B cell (primary cell): ENCODE data around the gene TSC22D1. TPM values are rescaled to one million over a fixed set of nuclear protein-coding genes. Genes with fewer than 3 reads are reported as not detected.

Experiments
- ATAC-seq: fragments of 200-7000 bp; cut with Tn5 transposase; one replicate; pipeline ENCODE4 v1.10.0; 2021; ENCODE audit warnings: low read depth, mild to moderate bottlenecking, moderate number of reproducible peaks, moderate library complexity
- CTCF ChIA-PET: fragments of 350-600 bp; sonication (Branson Sonifier 250); formaldehyde crosslinking; loops from one replicate; lab custom pipeline; 2021; ENCODE audit warnings: antibody characterized with exemption, inconsistent platforms; lab: Charles Lee
- POLR2A ChIA-PET: fragments of 350-600 bp; sonication (Branson Sonifier 250); formaldehyde crosslinking; loops from one replicate; lab custom pipeline; 2021; ENCODE audit warnings: antibody characterized with exemption; lab: Charles Lee
- DNase-seq: peaks from one replicate; pipeline ENCODE4 v3.0.0; 2013
- H2AFZ ChIP-seq: 2 replicates; pipeline ENCODE4 v1.6.1; 2012; ENCODE audit warnings: mild to moderate bottlenecking, low read depth, low read length; ENCODE audit not compliant: insufficient read depth, poor library complexity, severe bottlenecking
- H3K27ac ChIP-seq, 2 donors: 1 replicate in 1 of 2; 2 replicates in 1 of 2; pipeline ENCODE4 v1.5.1; 2012 to 2013; ENCODE audit warnings: low read length in 2 of 2, mild to moderate bottlenecking in 2 of 2, moderate library complexity in 1 of 2
- H3K27me3 ChIP-seq, 4 experiments: fragments of 200-600 bp in 1 of 4; sonication (generic) in 1 of 4; replicated peaks in 1 of 4; 1 replicate in 2 of 4; 2 replicates in 2 of 4; pipeline versions ENCODE4 v1.6.1 to v1.7.0; 2013 to 2016; ENCODE audit warnings: low read length in 3 of 4, mild to moderate bottlenecking in 2 of 4, mixed read lengths in 1 of 4, moderate library complexity in 1 of 4; ENCODE audit not compliant: insufficient read depth in 4 of 4, control insufficient read depth in 3 of 4; ENCODE audit errors: control extremely low read depth in 1 of 4
- H3K36me3 ChIP-seq, 2 experiments: replicated peaks in 1 of 2; 1 replicate in 1 of 2; 2 replicates in 1 of 2; pipeline versions ENCODE4 v1.6.1 to v1.7.1; 2013; ENCODE audit warnings: low read length in 1 of 2; ENCODE audit not compliant: insufficient read depth in 2 of 2, control insufficient read depth in 1 of 2; ENCODE audit errors: control extremely low read depth in 1 of 2, extremely low read depth in 1 of 2
- H3K4me1 ChIP-seq, 2 donors: fragments of 200-600 bp in 1 of 2; sonication (generic) in 1 of 2; 1 replicate in 1 of 2; 2 replicates in 1 of 2; pipeline versions ENCODE4 v1.5.1 to v1.6.1; 2013 to 2017; ENCODE audit warnings: low read length in 2 of 2; ENCODE audit not compliant: control insufficient read depth in 2 of 2, insufficient read depth in 2 of 2
- H3K4me2 ChIP-seq: replicated peaks from 2 replicates; pipeline ENCODE3; 2012; ENCODE audit warnings: mild to moderate bottlenecking, low read depth, low read length; ENCODE audit not compliant: poor library complexity, severe bottlenecking
- H3K4me3 ChIP-seq, 5 experiments: fragments of 200-600 bp in 1 of 5; sonication (generic) in 1 of 5; 1 replicate in 3 of 5; 2 replicates in 2 of 5; pipeline versions ENCODE4 v1.5.1 to v1.7.0; 2011 to 2016; ENCODE audit warnings: low read length in 4 of 5, mild to moderate bottlenecking in 4 of 5, low read depth in 2 of 5, control low read depth in 1 of 5, moderate library complexity in 1 of 5; ENCODE audit not compliant: insufficient read depth in 1 of 5; ENCODE audit errors: control extremely low read depth in 1 of 5, extremely low read depth in 1 of 5
- H3K79me2 ChIP-seq: fragments of 200-600 bp; sonication (generic); one replicate; pipeline ENCODE4 v1.6.0; 2016; ENCODE audit warnings: low read length; ENCODE audit not compliant: control insufficient read depth, insufficient read depth
- H3K9ac ChIP-seq: fragments of 200-600 bp; sonication (generic); 2 replicates; pipeline ENCODE4 v1.6.1; 2017; ENCODE audit warnings: mild to moderate bottlenecking, low read length, moderate library complexity
- H3K9me3 ChIP-seq, 3 donors: one replicate each; pipeline versions ENCODE4 v1.6.1 to v1.7.1; 2013; ENCODE audit warnings: low read length in 2 of 3; ENCODE audit not compliant: control insufficient read depth in 2 of 3, insufficient read depth in 1 of 3; ENCODE audit errors: control extremely low read depth in 1 of 3
- H4K20me1 ChIP-seq: 2 replicates; pipeline ENCODE4 v1.6.0; 2012; ENCODE audit warnings: mild to moderate bottlenecking, low read length; ENCODE audit not compliant: insufficient read depth, control insufficient read depth, poor library complexity, severe bottlenecking
- H3K27ac Mint-ChIP-seq: one replicate; pipeline ENCODE4 v1.8.0; 2021; ENCODE audit warnings: mixed read lengths
- H3K27me3 Mint-ChIP-seq: one replicate; pipeline ENCODE4 v1.8.0; 2021; ENCODE audit warnings: mixed read lengths
- H3K4me1 Mint-ChIP-seq: one replicate; pipeline ENCODE4 v1.8.0; 2021; ENCODE audit warnings: mixed read lengths
- H3K4me3 Mint-ChIP-seq: one replicate; pipeline ENCODE4 v1.8.0; 2021; ENCODE audit warnings: mixed read lengths
- H3K9me3 Mint-ChIP-seq: one replicate; pipeline ENCODE4 v1.8.0; 2022; ENCODE audit warnings: mixed read lengths; ENCODE audit not compliant: insufficient read depth
- EZH2 ChIP-seq: IDR thresholded peaks from 2 replicates; pipeline ENCODE4 v1.6.1; 2012; ENCODE audit warnings: borderline replicate concordance, low read depth, mild to moderate bottlenecking, moderate library complexity, low read length; ENCODE audit not compliant: insufficient read depth, poor library complexity, severe bottlenecking
- WGBS: methylation state at CpG from one replicate; pipeline ENCODE4 v1.1.5; 2013; ENCODE audit warnings: missing lambda C conversion rate; ENCODE audit not compliant: insufficient coverage; 5-methylcytosine and 5-hydroxymethylcytosine counted together
- intact Hi-C: fragments of 100-400 bp; cut with micrococcal nuclease; formaldehyde crosslinking; loops from one replicate; pipeline ENCODE4 v1.10.0; 2022
- polyA plus RNA-seq: library from polyadenylated mRNA; depleted of rRNA; stranded (reverse); fragments of >200 nt; gene quantifications from 2 replicates; pipeline ENCODE4 v1.2.3, GENCODE V29; 2012
- total RNA-seq, 2 donors: library from RNA; stranded (reverse); fragments of 120-200 nt in 1 of 2; gene quantifications; 1 replicate in 1 of 2; 2 replicates in 1 of 2; pipeline versions ENCODE4 v1.2.3 to v1.2.4, GENCODE V29; 2013 to 2022
- TF ChIP-seq, protein P1 (sequence below): fragments of 200-600 bp; IDR thresholded peaks from one replicate; pipeline ENCODE4 v1.8.0; 2022; ENCODE audit warnings: antibody characterized with exemption, mild to moderate bottlenecking

The TSC22D1 gene
- total and polyA plus RNA-seq, 2 donors (not counting 1 experiment from before 2014, with no cell fraction given) = 7.0 to 36.6 TPM

GRCh38 chr13:44435919-44436510, 140.1 kb downstream of the TSC22D1 start:
- ChIA-PET CTCF (interaction anchor here (0.9 to 12.2 kb wide), 9 partner anchors 13 to 530 kb away, joined by 3 to 260 read pairs (median 8); no protein-coding TSS in a partner anchor), POLR2A (no interaction called here)
- TF ChIP-seq, protein P1, sequence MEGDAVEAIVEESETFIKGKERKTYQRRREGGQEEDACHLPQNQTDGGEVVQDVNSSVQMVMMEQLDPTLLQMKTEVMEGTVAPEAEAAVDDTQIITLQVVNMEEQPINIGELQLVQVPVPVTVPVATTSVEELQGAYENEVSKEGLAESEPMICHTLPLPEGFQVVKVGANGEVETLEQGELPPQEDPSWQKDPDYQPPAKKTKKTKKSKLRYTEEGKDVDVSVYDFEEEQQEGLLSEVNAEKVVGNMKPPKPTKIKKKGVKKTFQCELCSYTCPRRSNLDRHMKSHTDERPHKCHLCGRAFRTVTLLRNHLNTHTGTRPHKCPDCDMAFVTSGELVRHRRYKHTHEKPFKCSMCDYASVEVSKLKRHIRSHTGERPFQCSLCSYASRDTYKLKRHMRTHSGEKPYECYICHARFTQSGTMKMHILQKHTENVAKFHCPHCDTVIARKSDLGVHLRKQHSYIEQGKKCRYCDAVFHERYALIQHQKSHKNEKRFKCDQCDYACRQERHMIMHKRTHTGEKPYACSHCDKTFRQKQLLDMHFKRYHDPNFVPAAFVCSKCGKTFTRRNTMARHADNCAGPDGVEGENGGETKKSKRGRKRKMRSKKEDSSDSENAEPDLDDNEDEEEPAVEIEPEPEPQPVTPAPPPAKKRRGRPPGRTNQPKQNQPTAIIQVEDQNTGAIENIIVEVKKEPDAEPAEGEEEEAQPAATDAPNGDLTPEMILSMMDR = no peak
- no peak for TF ChIP-seq EZH2
- Histone ChIP-seq H3K27me3 (peaks cover 0 to 16% (median 0%) of the 10 kb centered on the region in 4 experiments), H3K4me2 (peak overlapping the region; percentile 94), H3K79me2 (no peaks in the 10 kb centered on the region), H3K9me3 (no peaks in the 10 kb centered on the region), H3K4me3 (peak overlapping the region; percentile 52 to 90 (median 71)), H4K20me1 (no peaks in the 10 kb centered on the region), H3K9ac (peak overlapping the region; percentile 80), H2AFZ (peak overlapping the region; percentile 77), H3K36me3 (no peaks in the 10 kb centered on the region), H3K4me1 (peaks cover 22 to 30% of the 10 kb centered on the region in 2 donors), H3K27ac (peak overlapping the region; percentile 69 to 81)
- H3K4me1 Mint-ChIP-seq = peaks cover 29% of the 10 kb centered on the region
- H3K27ac Mint-ChIP-seq = peak overlapping the region; percentile 84
- peaks cover 11% of the 10 kb centered on the region for H3K27me3 Mint-ChIP-seq
- DNase-seq (no peak), ATAC-seq (no peak)
- intact Hi-C loops = loop anchor here (1.0 kb wide), 3 partner anchors 177 to 557 kb away; partner anchors contain the start of genes CCDC122 and LACC1
- WGBS = 5% methylated on average over 4 of the region's 9 CpGs
- no peaks in the 10 kb centered on the region for H3K9me3 Mint-ChIP-seq
- peak overlapping the region; percentile 89 for H3K4me3 Mint-ChIP-seq
